ENCODE measurements around the gene GAB2.
A peak's percentile ranks its signal among the peaks of the same experiment; 100 is the strongest.

The GAB2 gene

GRCh38 chr11:78453140-78453935, 35.7 kb upstream of the GAB2 start:
- ATAC-seq (ENCODE audit: insufficient read depth, low read depth) = peak; percentile 81
- H3K36me3 ChIP-seq (ENCODE audit: insufficient read depth, low read length) = peaks cover 21% of the 10 kb centered on the region
- H3K4me1 ChIP-seq (ENCODE audit: insufficient read depth, low read length) = peaks cover 20% of the 10 kb centered on the region
- H3K9ac ChIP-seq (ENCODE audit: low read depth, low read length) = no peak overlapping the region
- H3K9me3 ChIP-seq (ENCODE audit: insufficient read depth, low read length, severe bottlenecking) = no peaks in the 10 kb centered on the region
- no peak for DNase-seq
- TF ChIP-seq CTCF (IDR thresholded peaks at IDR 0.05; ENCODE audit: borderline replicate concordance, extremely low read depth, low read length, poor library complexity, severe bottlenecking) = no peak
- TF ChIP-seq EZH2 (IDR thresholded peaks at IDR 0.05; ENCODE audit: borderline replicate concordance, low read depth, low read length, severe bottlenecking) = no peak
- H3K27ac ChIP-seq (ENCODE audit: low read length) = peak overlapping the region; percentile 69
- no peaks in the 10 kb centered on the region for H3K27me3 ChIP-seq (ENCODE audit: insufficient read depth, low read length, poor library complexity)
- H3K4me2 ChIP-seq (ENCODE audit: insufficient read depth, low read length) = no peak overlapping the region
- H2AFZ ChIP-seq (ENCODE audit: low read depth, low read length) = no peak overlapping the region
- H4K20me1 ChIP-seq (ENCODE audit: insufficient read depth, low read length) = no peaks in the 10 kb centered on the region
- no peak overlapping the region for H3K4me3 ChIP-seq (ENCODE audit: low read depth in 1 of 2, low read length in 2 of 2)
- no peaks in the 10 kb centered on the region for H3K79me2 ChIP-seq (ENCODE audit: insufficient read depth, low read length)

GRCh38 chr11:78451371-78452150, 33.9 kb upstream of the GAB2 start:
- DNase-seq = no peak
- peaks cover 8% of the 10 kb centered on the region for H3K36me3 ChIP-seq (ENCODE audit: insufficient read depth, low read length)
- no peaks in the 10 kb centered on the region for H4K20me1 ChIP-seq (ENCODE audit: insufficient read depth, low read length)
- H3K9me3 ChIP-seq (ENCODE audit: insufficient read depth, low read length, severe bottlenecking) = no peaks in the 10 kb centered on the region
- H3K27me3 ChIP-seq (ENCODE audit: insufficient read depth, low read length, poor library complexity) = no peaks in the 10 kb centered on the region
- TF ChIP-seq EZH2 (IDR thresholded peaks at IDR 0.05; ENCODE audit: borderline replicate concordance, low read depth, low read length, severe bottlenecking) = no peak
- TF ChIP-seq CTCF (IDR thresholded peaks at IDR 0.05; ENCODE audit: borderline replicate concordance, extremely low read depth, low read length, poor library complexity, severe bottlenecking) = no peak
- H3K9ac ChIP-seq (ENCODE audit: low read depth, low read length) = no peak overlapping the region
- H3K4me2 ChIP-seq (ENCODE audit: insufficient read depth, low read length) = no peak overlapping the region
- no peak for ATAC-seq (ENCODE audit: insufficient read depth, low read depth)
- H3K27ac ChIP-seq (ENCODE audit: low read length) = no peak overlapping the region
- H3K4me3 ChIP-seq (ENCODE audit: low read depth in 1 of 2, low read length in 2 of 2) = no peak overlapping the region
- peaks cover 20% of the 10 kb centered on the region for H3K4me1 ChIP-seq (ENCODE audit: insufficient read depth, low read length)
- H2AFZ ChIP-seq (ENCODE audit: low read depth, low read length) = no peak overlapping the region
- no peaks in the 10 kb centered on the region for H3K79me2 ChIP-seq (ENCODE audit: insufficient read depth, low read length)

GRCh38 chr11:78450866-78451265, 33.2 kb upstream of the GAB2 start:
- Histone ChIP-seq H3K4me1 (ENCODE audit: insufficient read depth, low read length) (peaks cover 20% of the 10 kb centered on the region), H4K20me1 (ENCODE audit: insufficient read depth, low read length) (no peaks in the 10 kb centered on the region), H3K9ac (ENCODE audit: low read depth, low read length) (no peak overlapping the region), H3K27me3 (ENCODE audit: insufficient read depth, low read length, poor library complexity) (no peaks in the 10 kb centered on the region), H3K9me3 (ENCODE audit: insufficient read depth, low read length, severe bottlenecking) (no peaks in the 10 kb centered on the region), H3K4me2 (ENCODE audit: insufficient read depth, low read length) (no peak overlapping the region), H3K79me2 (ENCODE audit: insufficient read depth, low read length) (no peaks in the 10 kb centered on the region), H2AFZ (ENCODE audit: low read depth, low read length) (no peak overlapping the region), H3K36me3 (ENCODE audit: insufficient read depth, low read length) (peaks cover 6% of the 10 kb centered on the region), H3K4me3 (ENCODE audit: low read depth in 1 of 2, low read length in 2 of 2) (no peak overlapping the region), H3K27ac (ENCODE audit: low read length) (no peak overlapping the region)
- DNase-seq (no peak), ATAC-seq (ENCODE audit: insufficient read depth, low read depth) (no peak)
- TF ChIP-seq EZH2 (IDR thresholded peaks at IDR 0.05; ENCODE audit: borderline replicate concordance, low read depth, low read length, severe bottlenecking) = no peak
- no peak for TF ChIP-seq CTCF (IDR thresholded peaks at IDR 0.05; ENCODE audit: borderline replicate concordance, extremely low read depth, low read length, poor library complexity, severe bottlenecking)

Data from DND-41 (cell line).